GM21529 (cell line): ENCODE measurements around the gene CCDC27.
"Not testable (repeated sequence)": the region's sequence is repeated elsewhere in the genome, so short reads cannot be mapped to it uniquely, and the experiment has no call there.

ENCODE experiments used
- ATAC-seq: cut with Tn5 transposase; IDR thresholded peaks from one replicate; pipeline ENCODE4 v1.9.1; 2021; ENCODE audit not compliant: unreplicated experiment

CCDC27 gene

DNA sequence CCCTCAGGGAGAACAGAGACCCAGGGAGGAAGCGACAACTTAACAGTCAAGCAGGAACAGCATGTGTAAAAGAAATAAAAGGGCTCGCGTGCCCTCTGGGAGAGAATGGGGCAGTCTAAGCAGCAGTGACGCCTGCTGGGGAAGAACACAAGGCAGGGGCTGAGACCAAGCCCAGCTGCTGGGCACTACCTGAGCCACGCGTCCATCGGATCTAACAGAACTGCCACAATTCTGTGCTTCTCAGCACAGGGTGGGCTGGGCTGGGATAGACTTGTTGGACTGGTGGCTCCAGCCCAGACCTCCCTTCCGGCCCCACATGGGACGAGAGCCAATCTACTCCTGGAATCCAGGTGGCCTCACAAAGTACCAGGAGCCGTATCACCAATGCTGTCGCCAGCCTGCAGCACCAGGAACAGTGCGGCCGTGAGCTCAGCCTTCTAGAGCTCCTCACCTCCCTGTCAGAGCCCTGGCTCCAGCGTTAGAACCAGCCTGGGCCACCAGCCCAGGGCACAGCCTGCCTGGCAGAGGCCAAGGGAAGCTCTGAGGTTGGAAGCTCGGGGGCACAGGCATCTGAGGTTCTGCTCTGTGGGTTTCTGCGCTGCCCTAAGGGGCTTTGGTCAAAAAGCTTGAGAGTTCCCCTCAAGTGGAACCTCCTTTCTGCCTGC, 36.6 kb downstream of the CCDC27 start:
- no peak for ATAC-seq

DNA sequence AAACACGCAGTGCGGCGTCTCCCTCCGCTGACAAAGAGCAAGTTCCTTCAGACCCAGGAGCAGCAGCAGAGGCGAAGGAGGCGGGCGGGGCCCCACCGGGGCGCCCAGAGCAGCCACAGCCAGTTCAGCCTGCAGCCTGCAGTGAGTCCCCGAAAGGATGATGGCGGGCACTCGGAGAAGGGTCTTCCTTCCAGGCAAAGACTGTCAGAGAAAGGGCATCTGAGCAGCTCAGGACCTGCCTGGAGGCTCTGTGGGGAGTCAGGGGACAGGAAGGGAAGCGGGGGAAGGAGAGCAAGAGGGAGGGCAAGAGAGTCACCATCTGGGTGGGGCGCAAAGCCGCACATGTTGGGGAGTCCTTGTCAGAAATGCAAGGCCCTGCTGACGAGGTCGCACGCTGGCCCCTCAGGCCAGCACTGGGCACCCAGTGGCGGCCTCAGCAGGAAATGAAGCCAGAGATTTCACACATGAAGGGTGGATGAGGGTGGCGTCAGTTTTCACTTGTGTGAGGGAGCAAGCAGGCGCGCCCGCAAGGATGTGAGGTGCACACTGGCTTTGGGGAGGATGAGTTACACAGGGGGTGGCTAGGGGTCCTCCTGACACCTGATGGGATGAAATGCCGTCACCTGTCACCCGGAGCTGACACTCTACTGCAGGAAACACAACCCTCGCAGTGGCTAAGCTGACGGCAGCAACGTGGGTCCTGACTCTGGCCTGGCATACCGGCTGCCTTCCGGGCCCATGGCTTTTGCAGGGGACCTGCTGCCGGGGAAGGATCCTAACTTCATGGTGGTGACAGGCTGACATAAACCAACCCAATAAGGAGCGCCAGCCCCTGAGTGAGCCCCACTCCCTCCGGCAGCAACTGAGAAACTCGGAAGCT, 37.4 kb downstream of the CCDC27 start:
- ATAC-seq: no peak

GRCh38 chr1:3790500-3790923, 38.3 kb downstream of the CCDC27 start:
- ATAC-seq: no peak

GRCh38 chr1:3790952-3791351, 38.7 kb downstream of the CCDC27 start:
- ATAC-seq: no peak

DNA sequence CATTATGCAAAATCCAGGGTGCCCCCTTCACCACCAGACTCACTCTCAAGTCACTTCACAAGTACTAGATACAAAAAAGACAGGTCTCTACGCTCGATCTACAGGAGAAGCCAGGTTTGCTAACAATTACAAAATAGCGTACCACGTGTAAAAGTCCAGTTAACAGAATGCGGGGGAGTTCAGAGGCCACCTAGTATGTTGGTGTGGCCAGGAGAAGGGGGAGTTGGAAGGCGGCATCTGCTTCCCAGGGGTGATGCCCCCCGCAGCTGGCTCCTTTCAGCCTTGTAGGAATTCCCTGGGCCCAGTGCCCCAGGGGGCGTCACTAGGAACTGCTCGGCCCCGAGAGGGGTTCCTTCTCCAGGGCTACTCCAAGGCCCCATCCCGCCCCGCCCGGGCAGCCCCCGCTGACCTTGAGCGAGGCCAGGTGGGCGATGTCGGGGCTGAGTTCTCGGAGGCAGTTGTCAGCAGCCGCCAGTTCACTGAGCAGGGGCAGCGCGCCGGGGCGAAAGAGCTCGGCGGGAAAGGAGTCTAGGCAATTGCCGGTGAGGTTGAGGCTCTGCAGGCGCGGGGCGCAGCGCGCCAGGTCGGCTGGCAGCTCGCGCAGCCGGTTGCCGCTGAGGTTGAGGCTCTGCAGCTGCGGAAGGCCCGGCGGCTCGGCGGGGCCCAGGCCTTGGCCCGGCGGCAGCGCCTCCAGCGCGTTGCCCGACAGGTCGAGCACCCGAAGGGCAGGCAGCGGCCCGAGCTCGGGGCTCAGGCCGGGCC, 43.4 kb downstream of the CCDC27 start:
- ATAC-seq: peak; percentile 3

- peak; percentile 97 for ATAC-seq
These were observed 44.2 kb downstream of the CCDC27 start, which contains the start of gene LRRC47 for GRCh38 chr1:3796215-3797061. Gene LRRC47, minus strand, starts transcription at chr1:3796498. Its CDS starts 22 bp downstream, at chr1:3796476.

- ATAC-seq: no peak
These were observed 47.9 kb downstream of the CCDC27 start for GRCh38 chr1:3799976-3800685.

DNA sequence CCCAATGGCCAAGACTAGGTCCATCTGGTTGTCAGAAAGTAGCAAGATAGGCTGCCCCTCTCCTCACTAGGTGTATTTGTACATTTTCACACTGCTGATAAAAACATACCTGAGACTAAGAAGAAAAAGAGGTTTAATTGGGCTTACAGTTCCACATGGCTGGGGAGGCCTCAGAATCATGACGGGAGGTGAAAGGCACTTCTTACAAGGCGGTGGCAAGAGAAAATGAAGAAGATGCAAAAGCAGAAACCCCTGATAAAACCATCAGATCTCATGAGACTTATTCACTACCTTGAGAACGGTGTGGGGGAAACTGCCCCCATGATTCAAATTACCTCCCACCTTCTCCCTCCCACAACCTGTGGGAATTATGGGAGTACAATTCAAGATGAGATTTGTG, 48.5 kb downstream of the CCDC27 start:
- not testable (repeated sequence) for ATAC-seq

DNA sequence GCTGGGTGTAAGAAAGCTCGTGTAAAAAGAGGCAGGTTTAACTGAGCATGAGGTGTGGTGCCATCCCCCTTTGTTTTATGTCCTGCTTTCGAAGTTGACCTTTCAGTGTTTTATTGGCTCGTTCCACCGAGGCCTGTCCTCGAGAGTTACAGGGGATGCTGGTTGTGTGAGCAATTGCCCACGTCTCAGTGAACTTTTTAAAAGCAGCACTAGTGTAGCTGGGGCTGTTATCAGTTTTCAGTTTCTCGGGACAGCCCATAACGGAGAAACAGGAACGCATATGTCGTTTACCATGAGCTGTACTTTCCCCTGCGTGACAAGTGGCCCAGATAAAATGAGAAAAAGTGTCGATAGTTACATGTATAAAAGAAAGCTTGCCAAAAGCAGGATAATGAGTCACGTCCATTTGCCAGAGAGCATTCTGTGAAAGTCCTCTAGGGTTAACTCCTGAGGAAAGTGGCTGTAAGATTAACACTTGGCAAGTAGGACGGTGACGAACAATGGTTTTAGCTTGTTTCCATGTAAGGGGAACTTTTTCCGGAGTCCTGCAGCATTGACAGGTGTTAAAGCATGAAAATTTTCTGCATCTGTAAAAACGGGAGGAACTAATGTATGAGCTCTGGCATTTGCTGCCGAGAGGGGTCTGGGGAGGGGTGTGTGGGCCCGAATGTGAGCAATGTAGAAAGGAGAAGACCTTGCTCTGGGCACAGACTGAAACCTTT, 51.8 kb downstream of the CCDC27 start:
- ATAC-seq: no peak

- ATAC-seq: not testable (repeated sequence)
These were observed 52.3 kb downstream of the CCDC27 start for GRCh38 chr1:3804627-3804944.

DNA sequence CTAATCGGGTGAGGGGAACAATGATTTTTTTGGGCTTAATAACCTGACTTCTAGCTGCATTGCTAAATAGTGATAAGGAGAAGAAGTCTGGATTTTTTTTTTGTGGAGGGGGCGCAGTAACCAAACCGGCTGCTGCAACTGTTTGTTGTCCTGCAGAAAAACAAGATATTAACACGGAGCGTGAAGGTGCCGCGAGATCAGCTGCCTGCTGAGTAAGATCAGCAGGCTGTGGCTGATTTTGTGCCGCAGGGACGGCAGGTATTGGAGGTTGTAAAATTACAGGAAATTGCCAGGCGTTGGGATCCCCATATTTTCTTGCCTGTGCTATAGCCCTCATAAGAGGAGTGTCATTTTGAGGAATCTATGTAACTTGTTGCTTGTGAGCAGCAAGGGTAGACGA, 52.8 kb downstream of the CCDC27 start:
- ATAC-seq: no peak

- no peak for ATAC-seq
These were observed 55.5 kb downstream of the CCDC27 start for GRCh38 chr1:3807769-3808168.

DNA sequence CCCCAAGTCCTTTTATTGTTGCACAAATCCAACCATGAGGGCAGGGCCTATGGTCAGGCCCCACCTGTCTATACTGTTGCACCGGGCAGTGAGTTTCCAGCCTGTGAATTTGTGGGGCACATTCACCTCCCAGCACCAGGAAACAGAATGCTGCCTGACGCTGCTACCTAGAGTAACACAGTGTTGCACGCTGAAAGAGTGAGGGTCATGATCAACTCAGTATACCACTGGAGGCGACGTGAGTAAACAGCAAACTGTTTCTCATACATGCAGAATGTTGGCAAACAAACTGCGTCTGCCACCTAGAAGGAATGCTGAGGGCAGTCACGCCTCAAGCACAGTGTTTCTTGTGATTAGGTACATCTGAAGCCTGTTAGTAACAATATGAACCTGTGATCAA, 57.4 kb downstream of the CCDC27 start:
- no peak for ATAC-seq

DNA sequence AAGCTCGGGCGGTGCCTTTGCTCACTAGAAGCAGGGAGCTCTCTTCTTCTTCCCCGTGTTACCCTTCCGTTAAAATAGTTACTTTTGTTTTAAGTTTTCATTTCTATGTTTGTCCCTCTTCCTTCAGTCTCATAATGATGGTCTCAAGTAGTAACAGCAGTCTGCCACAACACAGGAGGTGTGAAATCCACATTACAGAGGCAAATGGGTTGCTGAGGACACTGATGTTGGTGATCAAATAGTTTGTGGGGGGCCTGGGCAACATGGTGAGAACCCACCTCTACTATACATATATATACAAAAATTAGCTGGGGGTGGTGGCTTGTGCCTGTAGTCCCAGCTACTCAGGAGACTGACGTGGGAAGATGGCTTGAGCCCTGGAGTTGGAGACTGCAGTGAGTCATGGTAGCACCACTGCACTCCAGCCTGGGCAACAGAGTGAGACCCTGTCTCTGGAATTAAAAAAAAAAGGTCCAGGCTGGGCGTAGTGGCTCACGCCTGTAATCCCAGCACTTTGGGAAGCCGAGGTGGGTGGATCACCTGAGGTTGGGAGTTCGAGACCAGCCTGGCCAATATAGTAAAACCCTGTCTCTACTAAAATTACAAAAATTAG, 58.0 kb downstream of the CCDC27 start:
- not testable (repeated sequence) for ATAC-seq

DNA sequence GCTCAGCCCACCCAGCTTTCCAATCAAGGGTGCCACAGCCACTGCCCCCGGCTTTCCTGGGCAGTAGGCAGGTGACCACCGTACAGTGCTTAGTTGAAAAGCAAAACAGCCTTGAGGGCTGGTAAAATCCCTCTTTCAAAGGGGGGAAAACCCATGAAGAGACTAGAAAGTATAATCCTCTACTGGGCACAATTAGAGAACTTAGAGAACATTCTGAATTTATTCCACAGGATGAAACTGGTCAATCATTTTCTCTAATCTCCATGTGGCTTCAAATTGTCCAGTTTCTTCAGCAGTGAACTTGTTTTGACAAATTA, 59.3 kb downstream of the CCDC27 start:
- no peak for ATAC-seq

- no peak for ATAC-seq
These were observed 61.8 kb downstream of the CCDC27 start for GRCh38 chr1:3814065-3814464.

- ATAC-seq: no peak
These were observed 62.7 kb downstream of the CCDC27 start for GRCh38 chr1:3814771-3815561.

- no peak for ATAC-seq
These were observed 64.3 kb downstream of the CCDC27 start for GRCh38 chr1:3816331-3817137.
